A549 (cell line): ENCODE data around the gene CORO2A. TPM values are rescaled to one million over a fixed set of nuclear protein-coding genes. Genes with fewer than 3 reads are reported as not detected.

Experiments used
- ATAC-seq, 2 experiments: fragments of 200-7000 bp in 1 of 2; fragments of >200 bp in 1 of 2; cut with Nextera tagmentation in 1 of 2; cut with Tn5 transposase in 1 of 2; 3 replicates each; pipeline versions ENCODE4 v1.8.0 to v1.9.1; 2018 to 2020; ENCODE audit warnings: mild to moderate bottlenecking in 1 of 2, moderate library complexity in 1 of 2
- CTCF ChIA-PET: fragments of 300-600 bp; sonication (Branson Sonifier 250); formaldehyde crosslinking; extraction: SDS; loops from one replicate; lab custom pipeline; 2021; ENCODE audit warnings: antibody characterized with exemption, inconsistent platforms; lab: Yijun Ruan, JAX
- POLR2A ChIA-PET: fragments of 350-600 bp; formaldehyde crosslinking; extraction: SDS; loops from one replicate; lab custom pipeline; 2021; ENCODE audit warnings: antibody characterized with exemption, inconsistent platforms; lab: Yijun Ruan, JAX
- DNase-seq, 2 experiments: peaks; one replicate each; pipeline versions ENCODE4 v3.0.0 to v3.0.0-alpha.2; 2011 to 2016; ENCODE audit warnings: low read depth in 1 of 2, low spot score in 1 of 2
- FAIRE-seq: peaks from 2 replicates; lab custom pipeline; 2011; peaks lifted over from hg19 to GRCh38; lab: Jason Lieb, UNC
- H3K27ac ChIP-seq, 2 experiments: fragments of >200 bp; sonication (Bioruptor Twin); formaldehyde crosslinking; 3 replicates each; pipeline ENCODE4 v1.5.1; 2016 to 2017
- H3K4me1 ChIP-seq: fragments of >200 bp; sonication (Bioruptor Twin); formaldehyde crosslinking; 3 replicates; pipeline ENCODE4 v1.6.1; 2016
- H3K4me2 ChIP-seq: fragments of >200 bp; sonication (Bioruptor Twin); formaldehyde crosslinking; 3 replicates; pipeline ENCODE4 v1.6.1; 2016
- H3K4me3 ChIP-seq: fragments of >200 bp; sonication (Bioruptor Twin); formaldehyde crosslinking; 3 replicates; pipeline ENCODE4 v1.5.1; 2016
- H3K9me3 ChIP-seq: fragments of >200 bp; sonication (Bioruptor Twin); formaldehyde crosslinking; 3 replicates; pipeline ENCODE4 v1.6.1; 2016
- CBX2 ChIP-seq: fragments of 200-600 bp; sonication (generic); IDR thresholded peaks from 2 replicates; pipeline ENCODE4 v1.6.1; 2016; ENCODE audit warnings: low read depth, mild to moderate bottlenecking, borderline replicate concordance
- CHD4 ChIP-seq: fragments of 200-600 bp; sonication (generic); IDR thresholded peaks from 2 replicates; pipeline ENCODE4 v1.6.1; 2016; ENCODE audit warnings: antibody characterized with exemption, mild to moderate bottlenecking, borderline replicate concordance
- CTCF ChIP-seq: fragments of >200 bp; sonication (Bioruptor Twin); formaldehyde crosslinking; IDR thresholded peaks from 3 replicates; pipeline ENCODE4 v1.5.1; 2016
- E2F6 ChIP-seq: IDR thresholded peaks from 2 replicates; pipeline ENCODE4 v1.6.1; 2012; ENCODE audit warnings: low read depth, borderline replicate concordance
- EHMT2 ChIP-seq: fragments of 200-600 bp; sonication (generic); IDR thresholded peaks from 2 replicates; pipeline ENCODE4 v1.6.1; 2016; ENCODE audit warnings: antibody characterized with exemption, low read depth, mild to moderate bottlenecking, moderate library complexity
- ELK1 ChIP-seq: fragments of 150-350 bp; IDR thresholded peaks from 2 replicates; pipeline ENCODE4 v1.6.1; 2014; ENCODE audit warnings: low read depth, mild to moderate bottlenecking, low read length
- FOSB ChIP-seq: fragments of 250-450 bp; sonication (Bioruptor Pico); IDR thresholded peaks from 2 replicates; pipeline ENCODE4 v1.5.0; 2020; ENCODE audit warnings: mild to moderate bottlenecking, moderate library complexity
- GATA3 ChIP-seq: IDR thresholded peaks from 2 replicates; pipeline ENCODE4 v1.6.1; 2012; ENCODE audit warnings: borderline replicate concordance
- HDAC2 ChIP-seq: fragments of 200-600 bp; sonication (generic); IDR thresholded peaks from 2 replicates; pipeline ENCODE4 v1.6.1; 2016
- HEYL ChIP-seq: fragments of 250-450 bp; sonication (Bioruptor Pico); IDR thresholded peaks from 2 replicates; pipeline ENCODE4 v1.8.0; 2021; ENCODE audit warnings: mild to moderate bottlenecking, moderate library complexity
- HMGXB4 ChIP-seq: fragments of 250-450 bp; sonication (Bioruptor Pico); IDR thresholded peaks from 2 replicates; pipeline ENCODE4 v1.5.0; 2021; ENCODE audit warnings: mild to moderate bottlenecking, moderate library complexity, borderline replicate concordance
- HOXA7 ChIP-seq: fragments of 250-450 bp; sonication (Bioruptor Pico); IDR thresholded peaks from 2 replicates; pipeline ENCODE4 v1.5.0; 2020; ENCODE audit warnings: mild to moderate bottlenecking, moderate library complexity
- HOXB5 ChIP-seq: fragments of 250-450 bp; sonication (Bioruptor Pico); IDR thresholded peaks from 2 replicates; pipeline ENCODE4 v1.5.0; 2020; ENCODE audit warnings: mild to moderate bottlenecking, moderate library complexity
- JUNB ChIP-seq: fragments of >200 bp; sonication (Bioruptor Twin); formaldehyde crosslinking; IDR thresholded peaks from 2 replicates; pipeline ENCODE4 v1.6.1; 2016
- KDM1A ChIP-seq: fragments of 200-600 bp; sonication (generic); IDR thresholded peaks from 2 replicates; pipeline ENCODE4 v1.6.1; 2016; ENCODE audit warnings: low read depth, mild to moderate bottlenecking
- KDM5A ChIP-seq: fragments of 200-600 bp; sonication (generic); IDR thresholded peaks from 2 replicates; pipeline ENCODE4 v1.6.1; 2016; ENCODE audit warnings: antibody characterized with exemption, mild to moderate bottlenecking
- NPAS2 ChIP-seq: fragments of 250-450 bp; sonication (Bioruptor Pico); IDR thresholded peaks from 2 replicates; pipeline ENCODE4 v1.8.0; 2022; ENCODE audit warnings: mild to moderate bottlenecking, moderate library complexity, borderline replicate concordance
- NR3C1 ChIP-seq: fragments of >200 bp; sonication (Bioruptor Twin); formaldehyde crosslinking; IDR thresholded peaks from 3 replicates; pipeline ENCODE4 v1.6.1; 2017
- POLR2A ChIP-seq: IDR thresholded peaks from 2 replicates; pipeline ENCODE4 v1.6.1; 2012; ENCODE audit warnings: mild to moderate bottlenecking, low read length
- RAD21 ChIP-seq, 2 experiments: fragments of >200 bp in 1 of 2; sonication (Bioruptor Twin) in 1 of 2; formaldehyde crosslinking in 1 of 2; IDR thresholded peaks in 1 of 2; conservative IDR thresholded peaks in 1 of 2; 2 replicates in 1 of 2; 3 replicates in 1 of 2; pipeline ENCODE4 v1.6.1; 2012 to 2018; ENCODE audit warnings: inconsistent platforms in 1 of 2
- RARB ChIP-seq: fragments of 250-450 bp; sonication (Bioruptor Pico); IDR thresholded peaks from 2 replicates; pipeline ENCODE4 v1.8.0; 2021; ENCODE audit warnings: mild to moderate bottlenecking, moderate library complexity
- REST ChIP-seq: fragments of 200-600 bp; sonication (generic); IDR thresholded peaks from 2 replicates; pipeline ENCODE4 v1.6.1; 2016; ENCODE audit warnings: antibody characterized with exemption, mild to moderate bottlenecking, moderate library complexity
- RFX5 ChIP-seq: fragments of 450-650 bp; IDR thresholded peaks from 2 replicates; pipeline ENCODE4 v1.7.1; 2014; ENCODE audit warnings: antibody characterized with exemption, mild to moderate bottlenecking, moderate library complexity
- TFCP2L1 ChIP-seq: fragments of 250-450 bp; sonication (Bioruptor Pico); IDR thresholded peaks from 2 replicates; pipeline ENCODE4 v1.5.0; 2021; ENCODE audit warnings: mild to moderate bottlenecking
- ZSCAN20 ChIP-seq: fragments of 250-450 bp; sonication (Bioruptor Pico); IDR thresholded peaks from 2 replicates; pipeline ENCODE4 v1.8.0; 2022; ENCODE audit warnings: mild to moderate bottlenecking, moderate library complexity
- WGBS: methylation state at CpG from one replicate; pipeline ENCODE4 v1.1.6; 2017; ENCODE audit errors: missing lambda C conversion rate; 5-methylcytosine and 5-hydroxymethylcytosine counted together
- polyA plus RNA-seq, 4 experiments: library from polyadenylated mRNA; depleted of rRNA in 3 of 4; stranded (reverse); fragments of >200 nt; fragmentation: RNase III in 1 of 4; extraction: RNeasy Plus Mini Kit Qiagen cat#74134 plus additional on column Dnase treatment in 1 of 4; gene quantifications; 2 replicates in 3 of 4; 3 replicates in 1 of 4; pipeline ENCODE4 v1.2.3, GENCODE V29; 2011 to 2017

Gene CORO2A
- polyA plus RNA-seq, 2 of the 4 experiments (the other 2 are of a cell fraction): 0.49 to 2.0 TPM

GRCh38 chr9:98140503-98140902 is 51.9 kb downstream of the CORO2A start:
- ChIA-PET CTCF (no interaction called here), POLR2A (no interaction called here)
- Histone ChIP-seq H3K27ac (no peak overlapping the region), H3K4me3 (no peak overlapping the region), H3K4me1 (peaks cover 15% of the 10 kb centered on the region; the same call in 2 of the 3 replicates), H3K4me2 (no peak overlapping the region), H3K9me3 (no peaks in the 10 kb centered on the region)
- FAIRE-seq: no peak
- ATAC-seq: no peak
- DNase-seq: no peak
- TF ChIP-seq NPAS2 (CRISPR knock-in tag): no peak
- no peak for TF ChIP-seq ELK1
- TF ChIP-seq EHMT2: no peak
- no peak for TF ChIP-seq KDM1A
- TF ChIP-seq GATA3: no peak
- no peak for TF ChIP-seq RFX5
- WGBS: 43% methylated on average over 5 of the region's 5 CpGs

- no peak for DNase-seq
- Histone ChIP-seq H3K9me3 (no peaks in the 10 kb centered on the region), H3K4me2 (no peak overlapping the region), H3K4me3 (no peak overlapping the region), H3K4me1 (no peaks in the 10 kb centered on the region), H3K27ac (no peak overlapping the region)
- no peak for FAIRE-seq
- ChIA-PET POLR2A (no interaction called here), CTCF (interaction anchor here (0.8 to 1.2 kb wide), 2 partner anchors 9 to 11 kb away, joined by 3 read pairs; no protein-coding TSS in a partner anchor)
- no peak for TF ChIP-seq RARB (CRISPR knock-in tag)
- TF ChIP-seq RAD21 (conservative IDR thresholded peaks at IDR 0.05 in 1 of 2, IDR thresholded peaks at IDR 0.05 in 1 of 2): no peak
- no peak for TF ChIP-seq HDAC2
- ATAC-seq: no peak
Observed at GRCh38 chr9:98136489-98136888, 55.9 kb downstream of the CORO2A start.

- FAIRE-seq (no peak), ATAC-seq (no peak), DNase-seq (no peak)
- Histone ChIP-seq H3K9me3 (no peaks in the 10 kb centered on the region), H3K4me3 (no peak overlapping the region), H3K4me2 (no peak overlapping the region), H3K4me1 (no peaks in the 10 kb centered on the region), H3K27ac (no peak overlapping the region)
- TF ChIP-seq ZSCAN20: no peak
- no peak for TF ChIP-seq CBX2
- TF ChIP-seq FOSB (CRISPR knock-in tag): no peak
- no peak for TF ChIP-seq NR3C1
- TF ChIP-seq REST: no peak
- TF ChIP-seq TFCP2L1 (CRISPR knock-in tag): no peak
- no peak for TF ChIP-seq HOXA7
- no peak for TF ChIP-seq E2F6
- no peak for TF ChIP-seq POLR2A
- TF ChIP-seq HMGXB4 (CRISPR knock-in tag): no peak
- no peak for TF ChIP-seq KDM5A
- no peak for TF ChIP-seq HEYL
- no peak for TF ChIP-seq HDAC2
- no peak for TF ChIP-seq HOXB5
- TF ChIP-seq JUNB: no peak
- TF ChIP-seq CTCF: no peak
- TF ChIP-seq ELK1: no peak
- TF ChIP-seq CHD4: no peak
- ChIA-PET CTCF (interaction anchor here (0.8 to 1.2 kb wide), 2 partner anchors 8 to 12 kb away, joined by 3 read pairs; no protein-coding TSS in a partner anchor), POLR2A (no interaction called here)
- 77% methylated on average over 7 of the region's 7 CpGs for WGBS
Observed at GRCh38 chr9:98135938-98136337, 56.5 kb downstream of the CORO2A start.
